Fibroblast of the aortic adventitia (primary cell): ENCODE data around the gene PI4KA. TPM values are rescaled to one million over a fixed set of nuclear protein-coding genes. Genes with fewer than 3 reads are reported as not detected.
"Not testable (repeated sequence)": the region's sequence is repeated elsewhere in the genome, so short reads cannot be mapped to it uniquely, and the experiment has no call there.

Experiments
- DNase-seq: peaks from one replicate; pipeline ENCODE4 v3.0.0-alpha.2; 2010; ENCODE audit warnings: low read depth
- H3K4me3 ChIP-seq: 2 replicates; pipeline ENCODE4 v1.5.1; 2011; ENCODE audit warnings: low read depth, mild to moderate bottlenecking, control low read depth, low read length, moderate library complexity
- CTCF ChIP-seq: IDR thresholded peaks from 2 replicates; pipeline ENCODE4 v1.5.1; 2011; ENCODE audit warnings: mild to moderate bottlenecking, low read length, control low read depth, inconsistent platforms; ENCODE audit not compliant: insufficient read depth
- total RNA-seq: library from RNA; depleted of rRNA; stranded (reverse); fragments of >200 nt; gene quantifications from 2 replicates; pipeline ENCODE4 v1.2.3, GENCODE V29; 2012; ENCODE audit warnings: low replicate concordance

PI4KA gene
- total RNA-seq, 1 donor, result 49.9 TPM

GRCh38 chr22:20721409-20722218, 137.0 kb downstream of the PI4KA start:
- DNase-seq, result no peak
- H3K4me3 ChIP-seq, result no peak overlapping the region
- no peak for TF ChIP-seq CTCF

GRCh38 chr22:20720692-20721408, 137.8 kb downstream of the PI4KA start:
- DNase-seq, result no peak
- TF ChIP-seq CTCF, result no peak
- H3K4me3 ChIP-seq, result no peak overlapping the region

- not testable (repeated sequence) for DNase-seq, H3K4me3 ChIP-seq
Observed at GRCh38 chr22:20718727-20719126, 139.9 kb downstream of the PI4KA start.

GRCh38 chr22:20717981-20718380, 140.6 kb downstream of the PI4KA start:
- not testable (repeated sequence) for DNase-seq

GRCh38 chr22:20717213-20717866, 141.3 kb downstream of the PI4KA start:
- DNase-seq, H3K4me3 ChIP-seq: not testable (repeated sequence)

More at GRCh38 chr22:20717981-20718380, 140.6 kb downstream of the PI4KA start:
- H3K4me3 ChIP-seq, result not testable (repeated sequence)

GRCh38 chr22:20713116-20713515, 145.5 kb downstream of the PI4KA start:
- not testable (repeated sequence) for DNase-seq, H3K4me3 ChIP-seq

- DNase-seq, H3K4me3 ChIP-seq: not testable (repeated sequence)
Observed at GRCh38 chr22:20709966-20710365, 148.6 kb downstream of the PI4KA start.

- DNase-seq, H3K4me3 ChIP-seq: not testable (repeated sequence)
Observed at GRCh38 chr22:20707549-20708118, 151.0 kb downstream of the PI4KA start.

- H3K4me3 ChIP-seq, result peak overlapping the region; percentile 13
- not testable (repeated sequence) for DNase-seq
Observed at GRCh38 chr22:20703816-20704609, 154.6 kb downstream of the PI4KA start.

GRCh38 chr22:20703414-20703806, 155.2 kb downstream of the PI4KA start:
- peak overlapping the region; percentile 25 for H3K4me3 ChIP-seq

GRCh38 chr22:20702546-20703413, 155.8 kb downstream of the PI4KA start:
- DNase-seq, result peak; percentile 89

More at GRCh38 chr22:20703414-20703806, 155.2 kb downstream of the PI4KA start:
- not testable (repeated sequence) for DNase-seq

GRCh38 chr22:20702175-20702545, 156.5 kb downstream of the PI4KA start:
- peak overlapping the region; percentile 70 for H3K4me3 ChIP-seq
- DNase-seq, result not testable (repeated sequence)

More at GRCh38 chr22:20702546-20703413, 155.8 kb downstream of the PI4KA start:
- H3K4me3 ChIP-seq, result peak overlapping the region; percentile 70

GRCh38 chr22:20701680-20702136, 156.9 kb downstream of the PI4KA start:
- not testable (repeated sequence) for H3K4me3 ChIP-seq, DNase-seq

GRCh38 chr22:20700347-20700746, 158.3 kb downstream of the PI4KA start:
- not testable (repeated sequence) for H3K4me3 ChIP-seq, DNase-seq
